Amygdala (tissue), 56 donors: ENCODE measurements around the gene AUP1.

ENCODE experiments used
- DNase-seq, 56 donors: peaks; one replicate each; lab custom pipeline; 2025; lab: John Stamatoyannopoulos, UW

Gene AUP1

DNA sequence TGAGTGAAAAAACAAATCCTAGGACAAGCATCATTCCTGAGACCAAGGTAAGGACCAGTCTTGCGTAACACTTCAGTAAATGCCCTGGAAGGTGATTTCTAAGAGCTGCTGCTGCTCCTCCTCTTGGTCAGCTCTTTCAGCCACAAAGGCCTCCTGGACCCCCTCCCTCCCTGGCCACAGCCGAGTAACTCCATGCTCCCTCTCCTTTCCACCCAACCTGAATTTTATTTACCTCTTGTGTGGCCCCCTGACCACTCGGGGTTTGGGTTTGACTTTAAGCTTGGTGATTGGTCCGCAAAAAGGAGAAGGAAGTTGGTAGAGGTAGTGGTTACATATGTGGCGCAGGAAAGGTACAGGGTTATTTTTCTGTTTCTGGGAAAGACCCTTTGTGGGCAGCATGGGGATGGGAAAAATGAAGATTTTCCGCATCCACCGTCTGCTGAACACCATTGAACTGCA is 9.4 kb upstream of the AUP1 start:
- DNase-seq: no peak

- DNase-seq: no peak
Measured at GRCh38 chr2:74537140-74537539, 7.6 kb upstream of the AUP1 start.

DNA sequence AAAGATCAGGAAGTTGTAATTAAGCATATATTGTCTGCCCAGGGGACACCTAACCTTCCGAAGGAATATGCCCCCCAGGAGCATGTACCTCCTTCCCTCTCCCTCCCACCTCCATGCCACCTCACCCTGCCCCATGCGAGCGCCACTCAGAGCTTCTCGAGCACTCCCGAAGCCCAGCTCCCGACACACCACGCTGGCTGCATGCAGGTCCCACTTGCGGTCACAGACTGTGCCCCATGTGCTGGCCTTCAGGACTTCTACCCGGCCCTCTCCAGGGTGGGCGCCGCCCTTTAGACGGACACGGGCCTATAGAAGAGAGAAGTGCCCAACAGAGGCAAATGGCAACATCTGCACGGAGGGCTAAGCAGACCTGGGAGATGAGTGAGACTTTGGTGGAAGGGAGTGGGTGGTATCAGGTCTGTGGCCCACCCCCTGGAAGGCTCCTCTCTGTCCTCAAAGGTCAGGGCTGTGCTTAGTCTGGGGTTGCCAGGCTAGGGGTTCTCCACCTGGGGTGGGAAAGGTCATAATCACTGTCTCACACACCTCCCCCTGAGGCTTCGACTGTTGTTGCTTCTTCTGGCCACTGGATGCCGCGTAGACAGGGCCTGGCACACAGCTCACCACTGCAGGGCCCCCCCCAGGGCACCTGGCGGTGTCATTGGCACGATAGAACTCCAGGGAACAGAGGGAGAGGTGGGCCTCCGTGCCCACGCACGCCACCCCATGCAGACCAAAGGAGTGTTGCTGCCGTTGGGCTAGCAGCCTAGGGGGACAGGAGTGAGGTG is 6.9 kb upstream of the AUP1 start:
- DNase-seq: no peak

DNA sequence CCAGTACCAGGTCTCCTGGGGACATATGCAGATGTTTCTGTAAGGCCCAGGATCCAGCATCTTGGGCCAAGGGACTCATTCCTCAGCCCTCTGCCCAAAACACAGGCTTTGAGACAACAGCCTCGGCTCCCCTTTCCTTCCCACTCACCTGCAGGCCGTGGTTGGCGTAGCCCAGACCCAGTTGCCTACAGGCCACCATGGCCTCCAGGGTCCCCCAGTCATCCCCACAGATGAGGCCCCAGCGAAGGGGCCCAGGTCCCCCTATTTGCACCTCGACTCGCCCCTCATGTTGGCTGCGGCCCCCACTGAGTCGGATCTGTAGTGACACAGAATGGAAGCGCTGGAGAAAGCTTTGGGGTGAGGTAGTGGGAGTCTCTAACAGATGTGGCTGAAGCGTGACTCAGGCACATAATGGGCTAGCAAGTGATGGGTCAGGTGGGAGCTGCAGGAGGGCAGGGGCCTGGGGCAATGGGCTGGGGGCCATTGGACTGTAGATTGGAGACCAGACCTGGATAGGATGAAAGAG is 6.0 kb upstream of the AUP1 start:
- no peak for DNase-seq

DNA sequence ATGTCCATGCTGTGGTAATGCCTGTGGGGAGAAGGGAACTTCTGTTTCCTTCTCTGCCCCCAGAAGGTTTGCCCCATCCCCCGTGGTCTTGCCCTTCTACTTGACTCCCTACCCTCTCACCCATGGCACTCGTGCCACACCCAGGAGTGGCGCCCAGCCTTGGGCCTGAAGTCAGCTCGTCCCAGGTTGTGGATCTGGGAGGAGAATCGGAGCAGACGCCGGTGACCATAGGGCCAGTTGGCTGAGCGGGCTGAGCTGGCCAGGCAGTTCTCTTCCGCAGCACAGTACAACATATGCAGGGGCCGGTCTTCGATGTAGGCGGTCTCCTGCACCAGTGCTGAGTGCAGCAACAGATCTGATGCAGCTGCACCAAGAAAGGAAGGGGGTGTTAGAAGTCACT is 4.9 kb upstream of the AUP1 start:
- no peak for DNase-seq

GRCh38 chr2:74533464-74533863 is 4.0 kb upstream of the AUP1 start:
- DNase-seq: no peak

DNA sequence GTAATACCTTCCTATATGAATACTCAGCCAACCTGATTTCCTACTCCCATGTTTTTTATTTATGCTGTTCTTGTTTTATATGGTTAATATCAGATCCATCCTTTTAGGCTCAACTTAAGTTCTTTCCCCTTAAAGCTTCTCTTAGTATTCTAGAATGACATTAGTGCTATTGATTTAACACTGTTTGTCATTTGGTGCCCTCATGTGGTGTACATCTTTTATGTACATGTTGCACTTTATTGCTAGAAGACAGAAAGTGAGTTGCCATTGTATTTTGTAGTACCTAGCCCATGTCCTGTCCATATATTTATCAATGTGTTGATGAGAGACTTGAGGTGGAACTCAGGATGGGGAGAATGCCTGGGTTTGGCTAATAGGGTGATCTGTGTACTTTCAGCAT is 2.7 kb upstream of the AUP1 start:
- no peak for DNase-seq

- DNase-seq: no peak
Measured at GRCh38 chr2:74531666-74532065, 2.2 kb upstream of the AUP1 start.

DNA sequence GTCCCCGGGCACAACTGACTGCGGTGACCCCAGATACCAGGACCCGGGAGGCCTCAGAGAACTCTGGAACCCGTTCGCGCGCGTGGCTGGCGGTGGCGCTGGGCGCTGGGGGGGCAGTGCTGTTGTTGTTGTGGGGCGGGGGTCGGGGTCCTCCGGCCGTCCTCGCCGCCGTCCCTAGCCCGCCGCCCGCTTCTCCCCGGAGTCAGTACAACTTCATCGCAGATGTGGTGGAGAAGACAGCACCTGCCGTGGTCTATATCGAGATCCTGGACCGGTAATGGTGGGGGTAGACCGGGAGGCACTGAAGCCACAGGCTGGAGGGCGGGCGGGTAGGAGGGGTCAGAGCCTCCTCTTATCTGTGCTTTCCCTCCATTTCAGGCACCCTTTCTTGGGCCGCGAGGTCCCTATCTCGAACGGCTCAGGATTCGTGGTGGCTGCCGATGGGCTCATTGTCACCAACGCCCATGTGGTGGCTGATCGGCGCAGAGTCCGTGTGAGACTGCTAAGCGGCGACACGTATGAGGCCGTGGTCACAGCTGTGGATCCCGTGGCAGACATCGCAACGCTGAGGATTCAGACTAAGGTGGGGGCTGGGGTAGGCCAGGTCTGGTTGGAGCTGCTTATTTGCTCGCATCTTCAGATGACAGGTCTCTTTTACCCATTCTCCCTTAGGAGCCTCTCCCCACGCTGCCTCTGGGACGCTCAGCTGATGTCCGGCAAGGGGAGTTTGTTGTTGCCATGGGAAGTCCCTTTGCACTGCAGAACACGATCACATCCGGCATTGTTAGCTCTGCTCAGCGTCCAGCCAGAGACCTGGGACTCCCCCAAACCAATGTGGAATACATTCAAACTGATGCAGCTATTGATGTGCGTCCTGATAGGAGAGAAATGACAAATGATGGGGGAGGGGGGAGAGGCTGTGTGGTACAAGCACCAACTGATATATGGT is 1.0 kb upstream of the AUP1 start:
- DNase-seq: peak in 24 of 56 donors; percentile 10 to 65 (median 38)

DNA sequence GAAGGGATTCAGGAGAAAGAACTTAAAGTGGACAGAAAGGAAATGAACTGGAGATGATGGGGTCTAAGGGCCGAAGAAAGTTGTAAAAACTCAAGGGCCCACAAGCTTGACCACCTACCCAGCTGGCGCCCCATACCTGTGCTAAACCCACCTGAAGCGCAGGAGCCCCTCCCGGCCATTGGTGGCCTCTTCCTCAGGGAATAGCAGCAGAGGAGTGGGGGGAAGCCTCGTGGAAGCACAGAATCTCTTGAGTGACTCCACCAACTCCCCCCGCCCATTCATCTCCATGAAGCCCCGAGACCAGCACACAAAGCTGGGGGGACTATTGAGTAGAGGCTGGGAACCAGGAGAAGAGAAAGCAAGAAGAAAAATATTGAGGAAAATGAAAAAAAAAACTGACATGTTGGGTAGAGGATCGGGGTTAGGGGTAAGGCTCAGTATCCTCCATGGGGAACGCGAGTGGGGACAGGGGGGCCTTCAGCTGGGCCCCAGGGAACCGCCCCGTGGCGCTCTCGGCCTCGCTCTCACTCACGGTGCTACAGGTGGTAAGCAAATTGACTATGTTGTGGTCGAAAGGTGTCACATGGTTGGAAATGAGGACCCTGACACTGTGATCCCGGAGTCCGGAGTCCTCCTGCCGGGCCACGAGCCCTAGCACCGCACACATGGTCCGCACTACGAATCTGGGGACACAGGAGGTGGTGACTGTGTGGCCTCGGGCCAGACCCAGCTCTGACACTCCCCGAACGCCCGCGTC is 728 bp downstream of the AUP1 start:
- DNase-seq: peak in 1 of 56 donors; percentile 73

GRCh38 chr2:74527741-74528140 is 1.8 kb downstream of the AUP1 start:
- DNase-seq: no peak

DNA sequence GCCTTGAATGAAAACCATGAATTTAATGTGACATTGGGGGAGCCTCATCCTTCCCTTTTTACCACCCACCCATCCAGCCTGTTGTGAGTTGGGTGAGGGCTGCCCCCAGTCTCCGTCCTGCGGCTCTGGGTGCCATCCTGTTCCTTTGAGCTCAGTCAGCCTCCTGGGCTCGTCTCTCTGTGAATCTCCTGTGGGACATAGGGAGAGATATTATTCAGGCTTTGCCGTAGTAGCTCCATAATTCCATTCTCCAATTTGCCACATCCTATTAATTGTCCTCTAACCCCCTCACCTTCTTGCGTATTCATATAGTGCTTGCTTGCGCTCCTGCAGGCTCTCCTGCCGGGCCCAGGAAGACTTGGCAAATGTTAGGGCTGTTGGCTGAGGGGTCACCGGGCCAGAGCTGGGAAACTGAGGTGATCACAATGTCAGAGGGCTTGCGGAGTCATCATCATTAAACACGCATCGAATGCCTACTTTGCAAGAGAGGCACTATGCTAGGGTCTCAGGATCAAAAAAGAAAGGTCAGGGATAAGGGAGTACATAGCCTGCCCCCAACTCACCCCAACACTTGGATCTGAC is 2.8 kb downstream of the AUP1 start:
- DNase-seq: no peak

GRCh38 chr2:74525717-74526648 is 3.5 kb downstream of the AUP1 start, which contains the start of gene DQX1:
TSS of gene DQX1 (minus strand) at chr2:74526231. CDS start at chr2:74525729, 502 bp downstream.
- peak in 6 of 56 donors; percentile 2 to 20 (median 12) for DNase-seq

GRCh38 chr2:74524955-74525716 is 4.4 kb downstream of the AUP1 start:
- no peak for DNase-seq

- no peak for DNase-seq
Measured at GRCh38 chr2:74524005-74524404, 5.5 kb downstream of the AUP1 start.

DNA sequence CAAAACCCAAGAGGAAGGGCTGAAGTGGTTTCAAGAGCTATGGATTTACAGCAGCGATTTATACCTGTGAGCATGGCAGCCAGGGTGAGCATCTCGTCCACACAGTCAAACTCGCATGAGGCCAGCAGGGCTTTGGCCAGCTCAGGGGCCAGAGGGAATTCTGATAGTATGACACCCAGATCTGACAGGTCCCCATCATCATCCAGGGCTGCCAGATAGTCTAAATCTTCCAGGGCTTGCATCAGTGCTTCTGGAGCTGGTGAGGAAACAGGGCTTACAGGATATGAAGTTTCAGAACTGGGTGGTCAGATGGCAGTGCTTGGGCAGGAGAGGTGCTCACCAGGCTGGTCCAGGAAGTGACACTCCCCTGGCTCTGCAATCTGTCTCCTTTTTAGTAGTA is 7.0 kb downstream of the AUP1 start:
- DNase-seq: no peak

GRCh38 chr2:74516650-74517049 is 12.9 kb downstream of the AUP1 start:
- no peak for DNase-seq
